ENCODE data around the gene PLPP4.
"Not testable (repeated sequence)": the region's sequence is repeated elsewhere in the genome, so short reads cannot be mapped to it uniquely, and the experiment has no call there.

The PLPP4 gene

DNA sequence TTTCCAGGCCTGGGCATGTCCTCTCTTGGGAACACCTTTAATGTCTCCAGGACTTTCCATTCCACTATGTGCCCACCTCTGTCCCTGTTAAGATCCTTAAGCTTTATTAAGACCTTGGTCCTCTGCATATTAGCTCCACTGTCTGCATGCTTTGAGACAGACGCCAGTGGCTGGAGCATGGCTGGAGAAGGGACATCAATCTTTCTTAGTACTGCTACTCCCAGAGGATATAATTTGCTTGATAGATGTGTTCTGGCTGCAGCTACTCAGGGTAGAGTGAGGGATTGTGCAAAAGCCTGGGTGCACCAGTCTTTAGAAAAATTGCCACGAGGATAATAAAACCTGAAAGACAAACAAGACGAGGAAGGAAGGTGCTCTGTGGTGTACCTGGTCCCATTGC lies 42.9 kb downstream of the PLPP4 start:
- no peaks in the 10 kb centered on the region for H3K79me2 ChIP-seq (ENCODE audit: insufficient read depth, low read length)
- TF ChIP-seq, protein P1, sequence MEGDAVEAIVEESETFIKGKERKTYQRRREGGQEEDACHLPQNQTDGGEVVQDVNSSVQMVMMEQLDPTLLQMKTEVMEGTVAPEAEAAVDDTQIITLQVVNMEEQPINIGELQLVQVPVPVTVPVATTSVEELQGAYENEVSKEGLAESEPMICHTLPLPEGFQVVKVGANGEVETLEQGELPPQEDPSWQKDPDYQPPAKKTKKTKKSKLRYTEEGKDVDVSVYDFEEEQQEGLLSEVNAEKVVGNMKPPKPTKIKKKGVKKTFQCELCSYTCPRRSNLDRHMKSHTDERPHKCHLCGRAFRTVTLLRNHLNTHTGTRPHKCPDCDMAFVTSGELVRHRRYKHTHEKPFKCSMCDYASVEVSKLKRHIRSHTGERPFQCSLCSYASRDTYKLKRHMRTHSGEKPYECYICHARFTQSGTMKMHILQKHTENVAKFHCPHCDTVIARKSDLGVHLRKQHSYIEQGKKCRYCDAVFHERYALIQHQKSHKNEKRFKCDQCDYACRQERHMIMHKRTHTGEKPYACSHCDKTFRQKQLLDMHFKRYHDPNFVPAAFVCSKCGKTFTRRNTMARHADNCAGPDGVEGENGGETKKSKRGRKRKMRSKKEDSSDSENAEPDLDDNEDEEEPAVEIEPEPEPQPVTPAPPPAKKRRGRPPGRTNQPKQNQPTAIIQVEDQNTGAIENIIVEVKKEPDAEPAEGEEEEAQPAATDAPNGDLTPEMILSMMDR (IDR thresholded peaks at IDR 0.05; ENCODE audit: borderline replicate concordance, extremely low read depth, low read length, poor library complexity, severe bottlenecking): no peak
- no peak for TF ChIP-seq EZH2 (IDR thresholded peaks at IDR 0.05; ENCODE audit: borderline replicate concordance, low read depth, low read length, severe bottlenecking)
- no peak for ATAC-seq (ENCODE audit: insufficient read depth, low read depth)
- no peak overlapping the region for H3K9ac ChIP-seq (ENCODE audit: low read depth, low read length)
- no peak overlapping the region for H3K27ac ChIP-seq (ENCODE audit: low read length)
- H3K4me3 ChIP-seq (ENCODE audit: low read depth in 1 of 2, low read length in 2 of 2): no peak overlapping the region
- no peaks in the 10 kb centered on the region for H3K4me1 ChIP-seq (ENCODE audit: insufficient read depth, low read length)
- no peaks in the 10 kb centered on the region for H4K20me1 ChIP-seq (ENCODE audit: insufficient read depth, low read length)
- no peaks in the 10 kb centered on the region for H3K27me3 ChIP-seq (ENCODE audit: insufficient read depth, low read length, poor library complexity)
- DNase-seq: no peak
- H3K36me3 ChIP-seq (ENCODE audit: insufficient read depth, low read length): no peaks in the 10 kb centered on the region
- no peak overlapping the region for H3K4me2 ChIP-seq (ENCODE audit: insufficient read depth, low read length)
- no peaks in the 10 kb centered on the region for H3K9me3 ChIP-seq (ENCODE audit: insufficient read depth, low read length, severe bottlenecking)
- H2AFZ ChIP-seq (ENCODE audit: low read depth, low read length): no peak overlapping the region

DNA sequence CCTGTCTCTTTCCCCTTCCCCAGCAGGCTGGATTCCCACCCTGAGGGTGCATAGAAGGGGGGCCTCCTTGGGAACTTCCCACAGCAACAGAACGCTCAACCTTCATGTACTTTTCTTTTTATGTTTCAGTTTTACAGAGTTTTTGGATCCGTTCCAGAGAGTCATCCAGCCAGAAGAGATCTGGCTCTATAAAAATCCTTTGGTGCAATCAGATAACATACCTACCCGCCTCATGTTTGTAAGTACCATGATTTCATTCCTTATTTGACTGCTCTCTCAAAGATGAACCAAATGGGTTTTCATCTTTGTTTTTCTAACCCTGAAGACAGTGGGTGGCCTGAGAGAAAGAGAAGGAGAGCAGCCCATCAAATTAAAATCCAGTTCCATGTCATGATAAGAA lies 46.7 kb downstream of the PLPP4 start:
- Histone ChIP-seq H2AFZ (ENCODE audit: low read depth, low read length) (no peak overlapping the region), H3K4me3 (ENCODE audit: low read depth in 1 of 2, low read length in 2 of 2) (no peak overlapping the region), H3K9me3 (ENCODE audit: insufficient read depth, low read length, severe bottlenecking) (no peaks in the 10 kb centered on the region), H4K20me1 (ENCODE audit: insufficient read depth, low read length) (no peaks in the 10 kb centered on the region), H3K9ac (ENCODE audit: low read depth, low read length) (no peak overlapping the region), H3K27ac (ENCODE audit: low read length) (no peak overlapping the region), H3K4me1 (ENCODE audit: insufficient read depth, low read length) (no peaks in the 10 kb centered on the region), H3K27me3 (ENCODE audit: insufficient read depth, low read length, poor library complexity) (no peaks in the 10 kb centered on the region), H3K4me2 (ENCODE audit: insufficient read depth, low read length) (no peak overlapping the region), H3K36me3 (ENCODE audit: insufficient read depth, low read length) (no peaks in the 10 kb centered on the region), H3K79me2 (ENCODE audit: insufficient read depth, low read length) (no peaks in the 10 kb centered on the region)
- ATAC-seq (ENCODE audit: insufficient read depth, low read depth): no peak
- no peak for DNase-seq
- TF ChIP-seq EZH2 (IDR thresholded peaks at IDR 0.05; ENCODE audit: borderline replicate concordance, low read depth, low read length, severe bottlenecking): no peak
- TF ChIP-seq, protein P1 (IDR thresholded peaks at IDR 0.05; ENCODE audit: borderline replicate concordance, extremely low read depth, low read length, poor library complexity, severe bottlenecking): no peak

DNA sequence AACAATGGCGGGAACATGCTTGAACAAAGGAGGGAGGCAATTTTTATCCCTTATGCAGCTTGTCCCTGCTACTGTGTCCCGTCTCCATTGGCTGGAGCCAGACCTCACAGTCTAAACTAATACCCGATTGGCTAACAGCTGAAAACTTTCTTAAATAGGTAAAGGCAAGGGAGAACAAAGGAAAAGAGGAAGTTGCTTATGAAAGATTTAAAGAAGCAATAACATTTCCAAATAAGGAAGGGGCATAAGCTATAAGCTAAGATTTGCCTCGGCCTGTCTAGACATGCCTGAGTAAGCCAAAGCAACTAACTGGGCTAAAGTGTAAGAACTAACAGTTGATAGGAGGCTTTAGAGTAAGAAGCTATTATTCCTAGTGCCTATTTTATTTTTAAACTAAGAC lies 47.2 kb downstream of the PLPP4 start:
- H2AFZ ChIP-seq (ENCODE audit: low read depth, low read length); H3K27me3 ChIP-seq (ENCODE audit: insufficient read depth, low read length, poor library complexity); H3K79me2 ChIP-seq (ENCODE audit: insufficient read depth, low read length); ATAC-seq (ENCODE audit: insufficient read depth, low read depth); H3K27ac ChIP-seq (ENCODE audit: low read length); DNase-seq; H3K4me2 ChIP-seq (ENCODE audit: insufficient read depth, low read length); H3K36me3 ChIP-seq (ENCODE audit: insufficient read depth, low read length); H3K4me3 ChIP-seq (ENCODE audit: low read depth in 1 of 2, low read length in 2 of 2); H4K20me1 ChIP-seq (ENCODE audit: insufficient read depth, low read length); H3K9me3 ChIP-seq (ENCODE audit: insufficient read depth, low read length, severe bottlenecking); H3K4me1 ChIP-seq (ENCODE audit: insufficient read depth, low read length); H3K9ac ChIP-seq (ENCODE audit: low read depth, low read length): not testable (repeated sequence)

DNA sequence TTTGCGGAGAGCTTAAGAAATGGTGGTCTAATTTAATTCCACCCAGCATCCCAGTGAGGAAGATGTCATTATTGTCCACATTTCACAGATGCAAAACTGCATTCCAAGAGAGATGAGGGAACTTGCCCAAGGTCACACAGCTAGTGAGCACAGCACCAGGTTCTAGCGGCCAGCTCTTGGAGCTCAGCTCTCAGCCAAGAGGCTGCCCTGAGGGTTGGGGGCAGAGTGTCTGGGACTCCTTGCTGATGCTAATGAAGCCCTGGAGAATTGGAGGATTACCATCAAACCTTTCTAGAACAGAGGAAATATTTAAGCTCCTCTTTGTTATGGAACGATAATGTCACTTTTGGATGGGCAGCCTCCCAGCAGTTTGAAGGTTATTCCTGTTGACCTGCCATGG lies 48.0 kb downstream of the PLPP4 start:
- DNase-seq (no peak), ATAC-seq (ENCODE audit: insufficient read depth, low read depth) (no peak)
- Histone ChIP-seq H3K36me3 (ENCODE audit: insufficient read depth, low read length) (no peaks in the 10 kb centered on the region), H3K9me3 (ENCODE audit: insufficient read depth, low read length, severe bottlenecking) (no peaks in the 10 kb centered on the region), H3K9ac (ENCODE audit: low read depth, low read length) (no peak overlapping the region), H4K20me1 (ENCODE audit: insufficient read depth, low read length) (no peaks in the 10 kb centered on the region), H3K27ac (ENCODE audit: low read length) (no peak overlapping the region), H2AFZ (ENCODE audit: low read depth, low read length) (no peak overlapping the region), H3K27me3 (ENCODE audit: insufficient read depth, low read length, poor library complexity) (no peaks in the 10 kb centered on the region), H3K4me1 (ENCODE audit: insufficient read depth, low read length) (no peaks in the 10 kb centered on the region), H3K79me2 (ENCODE audit: insufficient read depth, low read length) (no peaks in the 10 kb centered on the region), H3K4me2 (ENCODE audit: insufficient read depth, low read length) (no peak overlapping the region), H3K4me3 (ENCODE audit: low read depth in 1 of 2, low read length in 2 of 2) (no peak overlapping the region)
- TF ChIP-seq, protein P1 (IDR thresholded peaks at IDR 0.05; ENCODE audit: borderline replicate concordance, extremely low read depth, low read length, poor library complexity, severe bottlenecking): no peak
- TF ChIP-seq EZH2 (IDR thresholded peaks at IDR 0.05; ENCODE audit: borderline replicate concordance, low read depth, low read length, severe bottlenecking): no peak

Measured in DND-41 (cell line).